Hematopoietic multipotent progenitor cell (in vitro differentiated cells): ENCODE measurements around the gene KRT33A. TPM values are rescaled to one million over a fixed set of nuclear protein-coding genes. Genes with fewer than 3 reads are reported as not detected.
A peak's percentile ranks its signal among the peaks of the same experiment; 100 is the strongest.

ENCODE experiments used
- DNase-seq, 3 donors: peaks; one replicate each; pipeline ENCODE4 v3.0.0-alpha.2; 2011 to 2015; ENCODE audit warnings: low read depth in 2 of 3, low spot score in 2 of 3
- total RNA-seq: library from RNA; depleted of rRNA; stranded (reverse); fragments of >200 nt; gene quantifications from one replicate; pipeline ENCODE4 v1.2.3, GENCODE V29; 2012

The KRT33A gene
- total RNA-seq, 1 donor = not detected

DNA sequence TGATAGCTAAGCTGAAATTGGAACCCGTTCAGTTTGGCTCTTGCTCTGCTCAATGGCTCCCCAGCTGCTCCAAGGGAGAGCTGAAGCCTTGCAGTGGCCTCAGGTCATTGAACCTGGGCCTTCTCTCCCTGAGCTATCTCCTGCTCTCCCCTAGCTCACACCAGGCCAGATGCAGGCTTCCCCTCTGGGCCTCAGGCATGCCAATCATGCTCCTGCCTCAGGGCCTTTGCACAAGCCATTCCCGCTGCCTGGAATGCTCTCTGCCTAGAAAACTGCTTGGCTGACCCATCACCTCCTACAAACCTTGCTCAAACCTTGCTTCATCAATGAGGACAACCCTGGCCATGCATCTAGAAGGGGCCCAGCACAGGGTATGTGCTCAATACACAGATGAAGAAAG, 18.4 kb downstream of the KRT33A start:
- no peak for DNase-seq

DNA sequence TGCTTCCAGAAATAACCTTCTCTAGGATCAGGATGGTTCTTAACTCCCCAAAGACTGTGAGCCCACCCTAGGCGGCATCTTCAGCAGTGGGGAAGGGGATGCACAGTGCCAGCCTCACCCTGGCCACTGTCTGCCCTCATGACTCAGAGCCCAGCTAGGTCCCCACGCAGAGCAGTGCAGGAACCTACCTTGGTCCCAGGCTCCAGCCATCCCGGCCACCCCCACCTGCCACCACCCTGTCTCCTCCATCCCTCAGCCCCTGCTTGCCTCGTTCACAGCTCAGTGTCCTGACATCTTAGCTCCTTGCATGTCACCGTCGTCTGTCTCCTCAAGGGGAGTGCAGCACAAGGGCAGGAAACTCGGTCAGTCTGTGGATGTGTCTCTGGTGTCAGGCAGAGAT, 19.0 kb downstream of the KRT33A start:
- no peak for DNase-seq

DNA sequence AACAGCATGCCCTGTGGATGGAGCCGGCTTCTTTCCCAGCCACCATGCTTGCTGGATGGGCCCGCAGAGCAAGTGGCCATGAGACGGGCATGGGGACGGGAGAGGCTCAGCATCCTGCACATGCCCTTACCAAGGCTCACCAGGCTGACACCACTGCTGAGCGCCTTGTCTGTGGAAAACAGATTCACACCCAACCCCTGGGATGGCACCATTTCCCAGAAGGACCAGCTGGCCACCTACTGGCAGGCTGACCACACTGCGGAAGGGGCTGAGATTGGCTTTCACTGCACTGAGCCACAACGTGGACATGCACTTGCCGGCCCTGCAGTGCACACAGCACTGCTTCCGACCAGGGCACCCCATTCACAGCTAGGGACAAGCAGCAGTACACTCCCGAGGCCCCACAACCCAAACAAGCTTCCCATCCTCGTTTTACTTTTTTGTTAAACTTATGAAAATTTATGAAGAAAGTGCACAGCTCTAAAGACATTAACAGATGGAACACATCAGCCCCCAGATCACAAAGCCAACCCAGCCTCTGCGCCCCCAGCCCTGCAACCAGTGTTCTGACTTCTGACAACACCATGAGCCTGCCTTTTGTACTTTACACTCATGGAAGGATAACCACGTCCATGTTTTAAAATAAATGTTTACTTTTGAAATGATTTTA, 21.2 kb downstream of the KRT33A start:
- DNase-seq = peak in 2 of 3 donors; percentile 14 to 41

DNA sequence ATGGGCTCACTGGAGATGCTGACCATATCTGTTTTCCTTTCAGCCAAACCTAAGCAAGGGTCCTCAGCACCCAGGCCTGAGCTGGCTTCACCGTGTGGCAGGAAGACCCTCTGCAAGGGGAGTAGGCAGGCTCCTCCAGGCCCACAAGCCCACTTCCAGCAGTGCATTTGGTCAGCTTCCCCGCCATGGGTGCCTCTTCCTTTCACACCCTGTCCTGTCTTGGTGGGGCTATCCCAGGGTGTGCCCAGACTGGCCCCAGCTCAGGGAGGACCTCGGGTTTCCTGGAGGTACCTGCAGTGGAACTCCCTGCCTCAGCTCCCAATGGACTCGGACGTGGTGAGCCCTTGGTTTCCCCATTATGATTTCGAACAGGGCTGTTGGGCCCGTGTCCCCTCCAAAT, 22.4 kb downstream of the KRT33A start:
- DNase-seq = no peak

DNA sequence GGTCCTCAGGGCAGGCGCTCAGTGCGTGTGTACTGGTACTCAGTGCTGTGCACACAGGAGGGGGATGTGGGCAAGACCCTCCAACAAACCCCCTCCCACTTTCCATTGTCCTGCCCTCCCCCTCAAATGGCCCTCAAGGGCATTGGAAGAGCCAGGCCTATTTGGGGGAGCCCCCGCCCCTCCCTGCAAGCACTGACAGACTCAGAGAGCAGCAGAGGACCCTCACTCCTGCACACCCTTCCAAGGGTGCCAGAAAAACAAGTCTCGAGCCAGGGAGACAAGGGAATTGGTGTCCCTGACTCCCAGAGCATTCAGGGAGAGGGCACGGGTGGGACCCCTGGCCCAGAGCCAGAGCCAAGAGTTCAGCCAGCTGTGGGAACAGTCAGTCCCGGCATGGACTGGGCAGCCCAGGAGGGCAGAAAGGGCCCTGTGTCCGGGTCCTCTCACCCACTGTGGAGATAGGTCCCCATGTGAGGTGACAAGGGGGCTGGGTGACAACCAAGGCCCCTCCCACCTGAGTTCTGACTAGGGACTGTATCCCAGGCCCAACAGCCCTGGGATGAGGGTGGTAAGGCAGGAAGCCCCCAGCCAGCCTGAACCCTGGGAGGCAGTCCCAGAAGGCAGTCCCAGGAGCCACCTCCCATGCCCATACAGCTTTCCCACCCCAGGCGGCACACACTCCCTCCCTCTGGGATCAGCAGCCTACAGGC, 23.1 kb downstream of the KRT33A start:
- no peak for DNase-seq

DNA sequence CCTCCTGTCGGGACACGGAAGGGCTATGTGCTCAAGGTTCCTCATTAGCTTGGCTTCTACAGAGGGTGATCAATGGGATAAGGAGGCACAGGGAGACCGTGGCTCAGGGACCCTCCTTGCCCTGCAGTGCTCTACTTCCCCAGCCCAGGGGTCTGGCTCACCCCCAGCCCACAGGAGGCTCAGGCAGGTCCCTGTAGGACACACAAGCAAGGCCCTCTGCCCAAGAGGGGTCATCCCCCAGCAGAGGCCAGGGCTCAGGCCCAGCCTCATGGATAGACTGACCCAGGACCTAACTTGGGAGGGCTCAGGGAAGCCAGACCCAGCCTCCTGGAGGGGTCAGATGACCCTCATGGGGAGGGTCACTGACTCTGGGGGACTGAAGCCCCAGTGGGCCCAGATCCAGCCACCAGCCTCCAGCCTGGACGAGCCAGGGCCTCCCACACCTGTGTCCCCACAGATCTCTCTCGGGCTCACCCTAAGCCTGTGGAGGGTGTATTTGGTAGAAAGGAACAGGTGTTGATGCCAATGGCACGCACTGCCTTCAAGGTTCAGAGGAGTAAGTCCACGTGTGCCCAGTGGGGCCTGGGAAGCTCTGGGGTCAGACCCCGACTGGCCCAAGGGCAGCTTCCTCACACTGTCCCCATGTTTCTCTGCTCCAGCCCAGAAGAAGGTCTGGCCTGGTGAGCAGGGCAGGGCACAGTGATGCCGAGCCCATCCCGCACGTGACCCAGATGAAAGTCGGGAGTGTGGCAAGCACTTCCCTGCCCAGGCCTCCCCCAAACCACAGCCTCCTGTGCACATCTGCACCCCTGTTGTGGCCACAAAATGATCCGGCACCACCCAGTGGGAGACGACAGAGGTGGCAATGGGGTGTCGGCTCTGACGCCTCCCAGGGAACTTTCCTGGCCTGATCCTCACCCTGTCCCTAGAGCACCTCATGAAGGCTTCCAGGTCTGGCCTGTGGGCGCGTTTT, 24.2 kb downstream of the KRT33A start:
- DNase-seq = peak in 1 of 3 donors; percentile 13

DNA sequence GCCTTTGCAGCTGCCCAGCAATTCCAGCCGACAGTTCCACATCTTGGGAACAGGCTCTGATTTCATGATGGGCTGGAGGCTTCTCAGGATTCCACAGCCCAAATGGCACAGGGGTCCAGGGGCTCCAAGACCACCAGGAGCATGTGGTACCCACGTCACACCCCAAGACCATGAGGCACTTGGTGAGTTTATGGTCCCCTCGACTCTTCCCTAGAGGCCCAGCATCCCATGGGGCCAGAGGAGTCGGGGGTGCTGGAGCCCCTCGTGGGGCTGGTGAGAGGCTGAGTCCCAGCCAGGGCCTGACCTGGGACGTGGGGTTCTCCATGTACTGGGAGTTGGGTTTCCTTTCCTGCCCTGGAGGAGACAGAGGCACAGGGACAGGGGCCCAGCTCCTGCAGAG, 25.0 kb downstream of the KRT33A start:
- no peak for DNase-seq

DNA sequence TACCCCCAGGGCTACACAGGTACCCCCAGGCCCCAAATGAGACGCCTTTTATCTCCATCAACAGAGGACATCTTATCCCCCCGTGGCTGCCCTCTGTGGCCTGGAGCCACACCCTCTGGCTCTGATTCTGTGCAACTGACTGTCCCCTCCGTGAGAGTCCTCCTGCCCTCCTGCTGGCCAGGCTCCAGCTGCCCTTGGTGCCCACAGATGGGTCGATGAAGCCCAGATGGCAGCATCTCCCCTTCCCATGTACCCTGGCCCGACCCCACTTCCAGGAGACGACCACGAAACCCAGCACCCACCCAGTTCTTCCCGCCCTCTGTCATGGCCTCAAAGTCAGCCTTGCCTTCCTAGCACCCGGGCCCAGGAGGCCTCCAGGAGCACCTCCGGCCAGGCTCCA, 25.5 kb downstream of the KRT33A start:
- no peak for DNase-seq

DNA sequence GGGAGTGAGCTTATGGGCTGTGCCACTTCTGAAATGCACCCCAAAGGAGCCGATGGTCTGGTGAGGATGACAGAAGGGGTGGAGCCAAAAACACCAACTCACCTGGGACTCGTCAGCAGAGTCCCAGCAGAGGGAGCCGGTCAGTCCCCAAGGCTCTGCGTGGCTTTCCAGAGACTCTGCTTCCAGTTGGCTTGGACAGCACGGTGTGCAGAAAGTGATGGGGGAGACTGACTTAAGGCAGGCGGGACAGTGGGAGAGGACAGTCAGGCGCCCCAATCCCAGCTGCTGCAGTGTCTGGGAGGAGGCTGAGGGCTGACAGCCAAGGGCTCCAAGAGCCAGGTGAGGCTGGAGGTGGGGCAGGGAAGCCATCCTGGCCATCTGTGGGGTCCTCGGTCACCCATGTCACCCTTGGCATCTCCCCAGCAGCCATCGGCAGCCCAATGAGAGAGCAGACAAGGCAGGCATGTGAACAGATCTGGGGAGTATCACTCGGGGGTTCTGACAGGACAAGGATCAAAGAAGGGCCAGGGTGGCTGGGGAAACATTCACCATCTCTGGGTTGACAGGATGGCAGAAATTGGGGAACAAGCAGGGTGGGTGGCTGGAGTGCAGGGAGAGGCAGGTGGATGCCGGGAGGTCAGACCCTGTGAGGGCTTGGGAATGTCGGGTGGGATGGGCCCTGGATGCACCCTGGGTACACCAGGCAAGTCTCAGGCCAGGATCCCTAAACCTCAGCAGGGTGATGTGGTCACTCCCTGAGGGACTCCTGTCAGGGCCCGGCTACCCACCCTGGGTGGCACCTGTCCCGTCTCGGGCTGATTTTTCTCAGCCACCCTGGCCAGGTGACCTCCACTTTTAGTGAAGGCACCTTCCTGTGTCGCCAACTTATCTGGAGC, 26.2 kb downstream of the KRT33A start:
- DNase-seq = no peak

DNA sequence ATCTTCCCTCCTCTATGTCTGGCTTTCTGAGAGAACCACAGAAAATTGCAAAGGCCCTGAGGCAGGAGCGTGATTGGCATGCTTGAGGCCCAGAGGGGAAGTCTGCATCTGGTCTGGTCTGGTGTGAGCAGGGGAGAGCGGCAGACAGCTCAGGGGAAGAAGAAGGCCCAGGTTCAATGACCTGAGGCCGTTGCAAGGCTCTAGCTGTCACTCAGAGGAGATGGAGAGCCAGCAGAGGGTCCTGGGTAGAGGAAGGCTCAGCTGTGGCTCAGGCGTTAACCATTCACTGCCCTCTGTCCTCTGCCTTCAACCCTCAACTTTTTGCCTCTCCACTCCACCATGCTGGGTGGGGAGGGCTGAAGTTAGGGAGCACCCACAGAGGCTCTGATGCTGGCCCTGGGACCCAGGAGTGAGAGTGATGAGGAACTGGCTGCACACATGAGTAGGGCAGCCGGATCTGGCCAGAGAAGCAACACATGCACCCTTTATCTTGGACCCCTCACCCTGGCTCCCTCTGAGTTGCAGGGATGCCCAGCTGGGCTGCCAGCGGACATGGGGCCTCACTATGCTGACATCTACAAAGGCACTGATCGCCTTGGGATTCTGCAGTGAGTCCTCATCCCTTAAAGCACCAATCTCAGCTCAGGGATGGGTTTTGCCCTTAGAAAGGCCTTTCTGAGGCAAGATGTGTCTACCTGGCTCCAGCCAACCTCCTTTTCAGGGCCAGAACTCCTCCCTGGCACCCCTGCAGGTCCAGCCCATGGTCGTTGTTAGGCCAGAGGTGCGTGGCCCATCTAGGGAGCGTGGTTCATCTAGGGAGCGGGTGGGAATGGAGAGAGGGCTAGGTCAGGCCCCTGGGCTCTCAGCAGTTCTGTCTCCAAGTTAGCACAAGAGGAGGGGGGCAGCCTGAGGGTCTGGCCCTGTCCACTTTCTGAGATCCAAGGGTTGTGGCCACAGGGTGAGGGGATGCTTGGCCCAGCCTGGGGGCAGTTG, 27.4 kb downstream of the KRT33A start:
- DNase-seq = no peak

DNA sequence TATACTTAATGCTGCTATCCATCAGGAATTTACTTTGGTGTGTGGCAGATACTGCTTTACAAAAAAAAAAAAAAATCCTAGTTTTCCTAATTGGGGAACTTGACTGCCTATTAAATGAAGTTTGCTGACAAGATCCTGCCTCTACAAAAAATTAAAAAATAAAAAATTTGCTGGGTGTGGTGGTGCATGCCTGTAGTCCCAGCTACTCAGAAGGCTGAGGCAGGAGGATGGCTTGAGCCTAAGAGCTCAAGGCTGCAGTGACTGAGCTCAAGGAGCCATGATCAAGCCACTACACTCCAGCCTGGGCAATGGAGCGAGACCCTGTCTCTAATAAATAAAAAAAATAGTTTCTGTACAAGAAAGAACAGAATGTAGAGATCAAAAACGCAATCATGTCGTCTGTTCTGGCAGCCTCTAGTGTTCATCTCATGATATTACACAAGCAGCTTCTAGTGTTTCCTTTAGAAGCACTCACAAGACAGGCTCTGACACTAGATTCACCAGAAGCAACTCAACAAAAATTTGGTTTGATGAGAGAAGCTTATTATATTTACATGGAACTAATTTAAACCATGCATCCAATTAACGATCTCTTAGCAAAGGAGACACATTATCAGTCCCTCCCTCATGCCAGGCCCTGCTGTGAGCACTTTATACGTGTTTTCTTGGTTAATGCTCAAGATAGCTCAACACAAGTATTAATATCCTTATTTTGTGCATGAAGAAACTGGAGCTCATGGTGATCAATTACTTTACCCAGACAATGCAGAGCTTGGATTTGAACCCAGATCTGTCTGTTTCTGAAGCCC, 28.3 kb downstream of the KRT33A start:
- DNase-seq = peak in 2 of 3 donors; percentile 43 to 73

DNA sequence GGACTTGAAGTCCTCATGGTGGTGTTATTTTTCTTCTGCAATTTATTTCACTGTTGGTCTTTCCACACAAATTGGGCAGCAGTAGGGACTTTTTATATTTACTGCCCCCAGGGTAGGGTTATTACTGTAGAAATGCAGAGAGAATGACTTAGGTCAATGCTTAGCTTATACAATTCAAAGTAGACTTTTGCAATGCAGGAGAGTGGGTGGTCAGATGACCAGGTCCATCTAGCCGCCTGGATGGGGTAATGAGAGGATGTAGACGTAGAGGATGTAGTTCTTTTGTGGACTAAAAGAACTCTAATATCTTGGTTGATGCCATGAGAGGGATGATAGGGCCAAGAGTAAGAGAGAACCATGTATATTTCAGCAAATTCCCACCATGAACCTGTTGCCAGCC, 32.4 kb downstream of the KRT33A start:
- no peak for DNase-seq

DNA sequence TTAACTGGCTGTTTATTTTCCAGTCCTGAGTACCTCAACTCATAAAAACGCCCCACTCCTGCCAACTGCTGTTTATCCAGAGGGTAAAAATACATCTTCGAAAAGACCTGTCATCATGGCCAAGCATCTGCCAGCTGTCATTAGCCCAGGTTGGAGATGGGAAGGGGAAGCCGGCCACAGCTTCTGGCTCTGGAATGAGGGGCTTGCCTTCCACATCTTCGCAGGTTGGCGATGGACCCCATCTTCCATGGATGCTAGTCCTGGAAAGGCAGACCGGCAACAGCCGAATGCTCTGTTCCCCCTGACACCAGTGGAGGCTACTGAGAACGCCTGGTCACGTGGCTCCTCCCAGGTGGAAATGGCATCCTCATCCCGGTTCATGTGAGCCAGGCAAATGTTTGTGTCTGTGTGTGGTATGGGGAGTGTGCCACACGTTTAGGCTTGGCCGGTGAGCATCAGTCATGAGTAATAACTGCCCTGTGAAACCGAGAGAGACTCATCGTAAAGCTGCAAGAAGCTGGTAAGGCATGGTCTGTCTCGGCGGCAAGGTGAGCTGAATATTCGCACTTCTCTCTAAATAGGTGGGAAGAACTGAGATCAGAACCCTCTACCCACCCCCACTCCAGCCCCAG, 34.7 kb downstream of the KRT33A start:
- no peak for DNase-seq

DNA sequence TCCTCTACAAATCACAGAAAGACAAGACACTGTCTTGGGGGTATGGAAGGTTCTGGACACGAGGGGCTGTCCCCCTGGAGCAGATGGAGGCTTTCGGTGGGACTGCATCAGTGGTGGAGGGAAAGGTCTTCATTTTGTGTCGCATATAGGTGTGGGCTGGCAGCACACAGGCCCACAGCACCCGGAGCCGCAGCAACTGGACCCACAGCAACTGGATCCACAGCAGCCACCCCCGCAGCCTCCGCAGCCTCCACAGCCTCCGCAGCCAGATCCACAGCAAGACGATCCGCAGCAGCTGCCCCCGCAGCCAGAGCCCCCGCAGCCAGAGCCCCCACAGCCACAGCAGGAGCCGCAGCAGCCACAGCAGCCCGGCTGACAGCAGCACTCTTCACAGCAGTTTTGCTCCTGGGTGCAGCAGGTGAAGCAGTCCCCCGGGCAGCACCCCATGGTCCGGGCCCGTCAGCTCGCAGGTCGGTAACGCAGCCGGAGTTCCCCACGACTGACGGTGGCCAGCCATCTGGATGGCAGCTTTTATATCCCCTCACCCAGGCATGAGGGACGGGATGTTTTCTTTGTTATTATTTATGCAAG, 35.3 kb downstream of the KRT33A start, which contains the start of gene KRTAP17-1:
Gene KRTAP17-1, minus strand, starts transcription at position 507 of the 591 bp plus-strand sequence. Its CDS starts 60 bp downstream, at position 447.
- no peak for DNase-seq

DNA sequence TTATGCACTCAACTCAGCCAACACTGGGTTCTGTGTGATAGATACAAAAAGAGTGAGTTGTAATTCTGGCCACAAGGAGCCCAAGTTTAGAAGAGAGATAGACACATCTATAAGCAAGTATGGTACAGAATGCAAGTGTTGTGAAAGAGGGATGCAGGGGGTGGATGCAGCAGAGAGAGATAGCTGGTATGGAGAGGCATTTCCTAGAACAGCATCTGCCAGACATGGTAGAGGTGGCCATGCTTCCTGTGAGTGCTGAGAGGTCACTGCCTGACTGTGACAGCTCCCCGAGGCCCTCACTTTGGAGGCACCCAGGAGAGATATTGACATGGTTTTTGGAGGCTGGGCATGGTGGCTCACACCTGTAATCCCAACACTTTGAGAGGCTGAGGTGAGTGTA, 39.5 kb downstream of the KRT33A start:
- no peak for DNase-seq

DNA sequence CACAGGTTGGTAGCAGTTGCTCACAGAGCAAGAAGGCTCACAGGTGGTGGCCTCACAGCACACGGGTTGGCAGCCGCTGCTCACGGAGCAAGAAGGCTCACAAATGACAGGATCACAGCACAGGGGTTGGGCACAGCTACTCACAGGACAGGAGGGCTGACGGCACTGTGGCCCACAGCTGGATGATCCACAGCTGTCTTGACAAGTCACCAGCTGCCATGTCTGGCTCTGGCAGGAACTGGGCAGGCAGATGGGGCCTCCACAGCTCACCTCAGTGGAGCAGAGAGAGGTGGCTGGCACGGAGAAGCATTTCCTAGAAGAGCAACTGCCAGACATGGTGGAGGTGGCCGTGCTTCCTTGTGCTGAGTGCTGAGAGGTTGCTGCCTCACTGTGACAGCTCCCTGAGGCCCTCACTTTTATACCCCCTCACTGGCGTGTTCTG, 41.7 kb downstream of the KRT33A start, which contains the start of gene KRTAP16-1:
Gene KRTAP16-1, minus strand, starts transcription at position 392 of the 442 bp plus-strand sequence. Its CDS starts 56 bp downstream, at position 336.
- DNase-seq = peak in 1 of 3 donors; percentile 95
